Ishikawa (cell line): ENCODE results near the gene ATR.

Source experiments
- CREB1 ChIP-seq: IDR thresholded peaks from 2 replicates; pipeline ENCODE4 v1.6.1; 2012; ENCODE audit warnings: low read depth
- EGR1 ChIP-seq: IDR thresholded peaks from 2 replicates; pipeline ENCODE4 v1.6.1; 2012
- EP300 ChIP-seq: IDR thresholded peaks from 2 replicates; pipeline ENCODE4 v1.6.1; 2012; ENCODE audit warnings: borderline replicate concordance
- FOXM1 ChIP-seq: IDR thresholded peaks from 2 replicates; pipeline ENCODE4 v1.6.1; 2012; ENCODE audit warnings: low read depth, borderline replicate concordance
- RAD21 ChIP-seq: IDR thresholded peaks from 2 replicates; pipeline ENCODE4 v1.6.1; 2012; ENCODE audit warnings: low read depth
- YY1 ChIP-seq: IDR thresholded peaks from 2 replicates; pipeline ENCODE4 v1.6.1; 2012; ENCODE audit warnings: low read depth

GRCh38 chr3:142467768-142468167 lies 110.8 kb downstream of the ATR start:
- TF ChIP-seq YY1, result no peak
- TF ChIP-seq EP300, result no peak
- no peak for TF ChIP-seq FOXM1
- TF ChIP-seq CREB1, result no peak
- no peak for TF ChIP-seq RAD21
- TF ChIP-seq EGR1, result no peak
